Parathyroid adenoma (tissue), 2 donors: Measurements from ENCODE around the gene KLHL33.
"Not testable (repeated sequence)": the region's sequence is repeated elsewhere in the genome, so short reads cannot be mapped to it uniquely, and the experiment has no call there.

ENCODE experiments used
- H2AFZ ChIP-seq: fragments of 300-600 bp; sonication (generic); one replicate; pipeline ENCODE4 v1.7.0; 2017; ENCODE audit warnings: antibody characterized with exemption, mild to moderate bottlenecking
- H3K27ac ChIP-seq: fragments of 300-600 bp; sonication (generic); one replicate; pipeline ENCODE4 v1.7.0; 2017
- H3K27me3 ChIP-seq: fragments of 300-600 bp; sonication (generic); one replicate; pipeline ENCODE4 v1.7.0; 2017; ENCODE audit warnings: low read length; ENCODE audit not compliant: control insufficient read depth, insufficient read depth
- H3K36me3 ChIP-seq: fragments of 300-600 bp; sonication (generic); one replicate; pipeline ENCODE4 v1.7.0; 2017; ENCODE audit warnings: low read length; ENCODE audit not compliant: control insufficient read depth, insufficient read depth
- H3K4me1 ChIP-seq: fragments of 300-600 bp; sonication (generic); one replicate; pipeline ENCODE4 v1.7.0; 2017; ENCODE audit warnings: control low read depth
- H3K4me2 ChIP-seq: fragments of 300-600 bp; sonication (generic); one replicate; pipeline ENCODE4 v1.7.0; 2017; ENCODE audit warnings: low read length
- H3K4me3 ChIP-seq: fragments of 300-600 bp; sonication (generic); one replicate; pipeline ENCODE4 v1.7.0; 2017; ENCODE audit warnings: low read depth, low read length
- H3K79me2 ChIP-seq: fragments of 300-600 bp; sonication (generic); one replicate; pipeline ENCODE4 v1.7.0; 2017; ENCODE audit warnings: control low read depth
- H3K9ac ChIP-seq: fragments of 300-600 bp; sonication (generic); one replicate; pipeline ENCODE4 v1.7.0; 2017; ENCODE audit warnings: mild to moderate bottlenecking
- H3K9me3 ChIP-seq: fragments of 300-600 bp; sonication (generic); one replicate; pipeline ENCODE4 v1.7.0; 2017; ENCODE audit warnings: low read length; ENCODE audit not compliant: control insufficient read depth
- CTCF ChIP-seq: fragments of 300-600 bp; sonication (generic); IDR thresholded peaks from one replicate; pipeline ENCODE4 v1.7.0; 2017; ENCODE audit warnings: antibody characterized with exemption, mild to moderate bottlenecking
- donor health status: primary hyperparathyroidism.

KLHL33 gene

GRCh38 chr14:20458031-20458789 lies 22.2 kb upstream of the KLHL33 start:
- H2AFZ ChIP-seq: no peak overlapping the region
- H3K4me2 ChIP-seq: no peak overlapping the region
- no peak for TF ChIP-seq CTCF
- H3K9ac ChIP-seq: no peak overlapping the region
- H3K4me1 ChIP-seq: peaks cover 12% of the 10 kb centered on the region
- no peak overlapping the region for H3K27ac ChIP-seq
- H3K79me2 ChIP-seq: peaks cover 6% of the 10 kb centered on the region
- no peaks in the 10 kb centered on the region for H3K36me3 ChIP-seq
- no peak overlapping the region for H3K4me3 ChIP-seq
- no peaks in the 10 kb centered on the region for H3K27me3 ChIP-seq
- no peaks in the 10 kb centered on the region for H3K9me3 ChIP-seq

DNA sequence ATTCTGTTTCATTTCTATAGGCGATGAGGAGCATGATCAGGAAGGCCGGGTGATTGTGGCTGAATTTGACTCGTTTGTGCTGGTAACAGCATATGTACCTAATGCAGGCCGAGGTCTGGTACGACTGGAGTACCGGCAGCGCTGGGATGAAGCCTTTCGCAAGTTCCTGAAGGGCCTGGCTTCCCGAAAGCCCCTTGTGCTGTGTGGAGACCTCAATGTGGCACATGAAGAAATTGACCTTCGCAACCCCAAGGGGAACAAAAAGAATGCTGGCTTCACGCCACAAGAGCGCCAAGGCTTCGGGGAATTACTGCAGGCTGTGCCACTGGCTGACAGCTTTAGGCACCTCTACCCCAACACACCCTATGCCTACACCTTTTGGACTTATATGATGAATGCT lies 21.0 kb upstream of the KLHL33 start:
- H3K27me3 ChIP-seq: no peaks in the 10 kb centered on the region
- H3K9ac ChIP-seq: no peak overlapping the region
- no peak overlapping the region for H3K4me2 ChIP-seq
- no peak overlapping the region for H3K4me3 ChIP-seq
- H3K4me1 ChIP-seq: peaks cover 12% of the 10 kb centered on the region
- no peaks in the 10 kb centered on the region for H3K36me3 ChIP-seq
- no peak overlapping the region for H3K27ac ChIP-seq
- H3K79me2 ChIP-seq: peaks cover 6% of the 10 kb centered on the region
- no peak for TF ChIP-seq CTCF
- H2AFZ ChIP-seq: no peak overlapping the region
- H3K9me3 ChIP-seq: no peaks in the 10 kb centered on the region

DNA sequence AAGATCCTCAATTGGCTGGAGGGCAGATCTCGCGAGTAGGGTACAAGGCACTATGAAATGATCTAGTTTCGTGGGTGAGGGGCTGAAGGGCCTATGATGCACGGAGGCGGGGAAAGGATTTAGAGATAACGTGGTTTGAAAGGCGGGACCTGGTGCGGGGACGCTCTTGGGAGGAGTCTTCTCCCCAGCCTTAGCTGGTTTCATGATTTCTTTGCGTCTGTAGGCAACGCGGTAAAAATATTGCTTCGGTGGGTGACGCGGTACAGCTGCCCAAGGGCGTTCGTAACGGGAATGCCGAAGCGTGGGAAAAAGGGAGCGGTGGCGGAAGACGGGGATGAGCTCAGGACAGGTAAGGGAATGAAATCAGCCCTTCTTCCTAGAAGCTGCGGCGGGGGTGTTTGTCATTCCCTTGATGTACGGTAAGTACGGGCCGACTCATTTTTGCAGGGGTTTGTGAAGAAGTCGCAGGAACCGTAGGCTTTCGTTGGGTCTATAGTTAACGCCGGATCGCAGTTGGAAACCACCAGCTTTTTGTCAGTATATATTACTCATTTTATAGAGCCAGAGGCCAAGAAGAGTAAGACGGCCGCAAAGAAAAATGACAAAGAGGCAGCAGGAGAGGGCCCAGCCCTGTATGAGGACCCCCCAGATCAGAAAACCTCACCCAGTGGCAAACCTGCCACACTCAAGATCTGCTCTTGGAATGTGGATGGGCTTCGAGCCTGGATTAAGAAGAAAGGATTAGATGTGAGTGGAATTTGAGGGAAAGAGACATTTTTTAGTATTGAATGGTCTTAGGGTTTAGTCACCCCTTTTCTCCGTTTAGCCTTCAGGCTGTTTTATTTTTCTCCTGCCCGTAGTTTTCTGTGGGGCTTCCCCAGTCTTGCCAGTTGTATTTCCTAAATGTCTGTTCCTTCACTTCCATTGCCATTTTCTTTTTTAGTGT lies 19.7 kb upstream of the KLHL33 start:
- peak overlapping the region; percentile 98 for H2AFZ ChIP-seq
- no peaks in the 10 kb centered on the region for H3K27me3 ChIP-seq
- peak overlapping the region; percentile 74 for H3K4me2 ChIP-seq
- peak overlapping the region; percentile 98 for H3K27ac ChIP-seq
- H3K9me3 ChIP-seq: no peaks in the 10 kb centered on the region
- peaks cover 12% of the 10 kb centered on the region for H3K4me1 ChIP-seq
- peak overlapping the region; percentile 69 for H3K4me3 ChIP-seq
- H3K9ac ChIP-seq: peak overlapping the region; percentile 65
- no peaks in the 10 kb centered on the region for H3K36me3 ChIP-seq
- peaks cover 6% of the 10 kb centered on the region for H3K79me2 ChIP-seq
- TF ChIP-seq CTCF: no peak

GRCh38 chr14:20454516-20455354 lies 18.8 kb upstream of the KLHL33 start, which contains the start of the genes APEX1 and OSGEP:
Gene APEX1 (plus strand): TSS chr14:20455226. CDS start chr14:20455646, 420 bp downstream.
Gene OSGEP (minus strand): TSS chr14:20454812. CDS start chr14:20454683, 129 bp downstream.
- H3K4me1 ChIP-seq: peaks cover 5% of the 10 kb centered on the region

DNA sequence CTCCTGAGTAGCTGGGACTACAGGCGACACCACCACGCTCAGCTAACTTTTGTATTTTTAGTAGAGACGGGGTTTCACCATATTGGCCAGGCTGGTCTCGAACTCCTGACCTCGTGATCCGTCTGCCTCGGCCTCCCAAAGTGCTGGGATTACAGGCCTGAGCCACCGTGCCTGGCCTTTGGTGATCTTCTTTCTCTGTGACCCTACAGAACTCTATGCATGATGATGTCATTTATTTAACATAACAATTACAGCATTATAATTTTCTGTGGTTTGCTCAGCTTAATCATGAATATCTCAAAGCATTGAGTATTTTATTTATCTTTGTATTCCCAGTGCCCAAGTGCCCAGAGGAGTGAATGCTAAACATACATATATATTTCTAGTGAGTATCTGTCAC lies 16.9 kb upstream of the KLHL33 start:
- not testable (repeated sequence) for H3K4me2 ChIP-seq, H3K9ac ChIP-seq, H3K27me3 ChIP-seq, H3K9me3 ChIP-seq, H3K36me3 ChIP-seq, H3K4me3 ChIP-seq, H2AFZ ChIP-seq, H3K27ac ChIP-seq, H3K4me1 ChIP-seq, H3K79me2 ChIP-seq

More at GRCh38 chr14:20454516-20455354, 18.8 kb upstream of the KLHL33 start, which contains the start of the genes APEX1 and OSGEP:
- Histone ChIP-seq H3K36me3 (no peaks in the 10 kb centered on the region), H2AFZ (peak within 1 kb of the TSS; percentile 98), H3K9me3 (no peaks in the 10 kb centered on the region), H3K79me2 (peaks cover 3% of the 10 kb centered on the region), H3K4me3 (peak within 1 kb of the TSS; percentile 69), H3K27ac (peak within 1 kb of the TSS; percentile 98), H3K27me3 (no peaks in the 10 kb centered on the region), H3K9ac (peak within 1 kb of the TSS; percentile 65), H3K4me2 (peak within 1 kb of the TSS; percentile 74)
- TF ChIP-seq CTCF: peak; percentile 7
